T-helper 17 cell (primary cell): ENCODE results near the gene PLPP4. TPM values are rescaled to one million over a fixed set of nuclear protein-coding genes. Genes with fewer than 3 reads are reported as not detected.
"Not testable (repeated sequence)": the region's sequence is repeated elsewhere in the genome, so short reads cannot be mapped to it uniquely, and the experiment has no call there.

Experiments used
- ATAC-seq: fragments of 150-1000 bp; cut with Tn5 transposase; 2 replicates; pipeline ENCODE4 v1.10.0; 2021; ENCODE audit warnings: mild to moderate bottlenecking, moderate library complexity
- DNase-seq, 3 donors: peaks; one replicate each; pipeline versions ENCODE4 v3.0.0 to v3.0.0-alpha.2; 2020 to 2021
- H3K9me3 ChIP-seq: one replicate; pipeline ENCODE4 v1.7.0; 2013; ENCODE audit warnings: low read length, mild to moderate bottlenecking; ENCODE audit not compliant: control insufficient read depth, poor library complexity, severe bottlenecking
- H3K27ac Mint-ChIP-seq: one replicate; pipeline ENCODE4 v1.8.0; 2022; ENCODE audit warnings: mild to moderate bottlenecking, moderate library complexity, mixed read lengths
- H3K27me3 Mint-ChIP-seq: one replicate; pipeline ENCODE4 v1.8.0; 2022; ENCODE audit warnings: mixed read lengths
- H3K36me3 Mint-ChIP-seq: one replicate; pipeline ENCODE4 v1.8.0; 2022; ENCODE audit warnings: low read depth, mixed read lengths
- H3K4me1 Mint-ChIP-seq: one replicate; pipeline ENCODE4 v1.8.0; 2022; ENCODE audit warnings: mild to moderate bottlenecking, mixed read lengths
- H3K4me3 Mint-ChIP-seq: one replicate; pipeline ENCODE4 v1.8.0; 2022; ENCODE audit warnings: mild to moderate bottlenecking, moderate library complexity, mixed read lengths
- total RNA-seq, 4 donors: library from RNA in 2 of 4; stranded (reverse) in 2 of 4; gene quantifications; one replicate each; pipeline ENCODE4 v1.2.3 and lab custom pipeline; 2022 to 2026

The PLPP4 gene
- total RNA-seq, 2 donors from 2014 or later, result not detected

- H3K9me3 ChIP-seq, result no peaks in the 10 kb centered on the region
- ATAC-seq (no peak), DNase-seq (no peak)
- H3K27me3 Mint-ChIP-seq, result peaks cover 8% of the 10 kb centered on the region
- H3K4me3 Mint-ChIP-seq, result no peak overlapping the region
- H3K4me1 Mint-ChIP-seq, result no peaks in the 10 kb centered on the region
- no peak overlapping the region for H3K27ac Mint-ChIP-seq
- H3K36me3 Mint-ChIP-seq, result peaks cover 2% of the 10 kb centered on the region
Observed at GRCh38 chr10:120483006-120483405, 26.0 kb downstream of the PLPP4 start.

GRCh38 chr10:120483651-120484301, 26.7 kb downstream of the PLPP4 start:
- H3K4me1 Mint-ChIP-seq, result no peaks in the 10 kb centered on the region
- H3K27me3 Mint-ChIP-seq, result peaks cover 8% of the 10 kb centered on the region
- no peak overlapping the region for H3K4me3 Mint-ChIP-seq
- peaks cover 2% of the 10 kb centered on the region for H3K36me3 Mint-ChIP-seq
- no peaks in the 10 kb centered on the region for H3K9me3 ChIP-seq
- no peak for ATAC-seq
- H3K27ac Mint-ChIP-seq, result no peak overlapping the region
- DNase-seq, result no peak

DNA sequence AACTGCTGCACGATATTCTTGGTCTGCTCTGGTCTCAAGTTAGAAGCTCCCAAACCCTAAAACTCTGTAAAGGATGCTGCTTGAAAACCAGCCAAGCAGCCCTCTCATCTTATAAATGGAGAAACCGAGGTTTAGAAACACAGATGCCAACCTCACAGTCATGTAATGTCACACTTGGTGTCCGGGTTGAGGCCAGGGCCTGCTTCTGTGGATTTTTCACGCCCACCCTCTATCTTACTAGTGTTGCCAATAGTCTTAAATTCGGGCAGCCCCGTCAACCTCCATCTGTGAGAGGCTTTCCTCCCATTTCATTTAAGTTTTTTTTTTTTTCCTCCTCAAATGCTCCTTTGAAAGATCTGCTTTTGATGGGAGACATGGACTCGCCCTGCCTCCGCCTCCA, 28.9 kb downstream of the PLPP4 start:
- peaks cover 2% of the 10 kb centered on the region for H3K36me3 Mint-ChIP-seq
- DNase-seq (no peak), ATAC-seq (no peak)
- no peak overlapping the region for H3K27ac Mint-ChIP-seq
- peaks cover 4% of the 10 kb centered on the region for H3K27me3 Mint-ChIP-seq
- H3K4me1 Mint-ChIP-seq, result no peaks in the 10 kb centered on the region
- no peaks in the 10 kb centered on the region for H3K9me3 ChIP-seq
- no peak overlapping the region for H3K4me3 Mint-ChIP-seq

DNA sequence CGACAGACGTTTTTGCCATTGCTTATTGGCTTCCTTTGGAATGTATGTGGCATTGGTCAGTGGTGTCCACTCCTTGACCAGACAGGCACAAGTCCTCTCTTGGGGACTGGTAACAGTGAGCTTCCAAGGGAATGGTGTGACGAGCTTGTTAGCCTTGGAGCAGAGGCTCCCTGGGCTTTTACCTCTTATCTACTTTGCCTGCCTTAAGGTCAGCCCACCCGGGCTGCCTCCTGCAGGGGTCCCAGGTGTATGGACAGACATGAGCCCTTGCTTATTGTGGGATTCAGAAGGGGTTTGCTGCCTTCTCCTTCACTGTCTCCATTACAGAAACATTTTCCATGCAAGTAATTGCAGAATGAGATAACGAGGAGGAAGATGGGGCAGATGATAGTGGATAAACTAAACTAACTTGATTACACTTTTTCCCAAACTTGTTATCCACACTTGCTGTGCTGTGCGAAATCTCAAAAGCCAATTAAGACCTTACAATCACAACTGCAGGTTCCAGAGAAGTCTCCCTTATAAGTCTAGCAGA, 29.7 kb downstream of the PLPP4 start:
- Mint-ChIP-seq H3K36me3 (peaks cover 2% of the 10 kb centered on the region), H3K4me3 (no peak overlapping the region), H3K27ac (no peak overlapping the region), H3K27me3 (peaks cover 4% of the 10 kb centered on the region), H3K4me1 (no peaks in the 10 kb centered on the region)
- no peaks in the 10 kb centered on the region for H3K9me3 ChIP-seq
- ATAC-seq (no peak), DNase-seq (no peak)

- Mint-ChIP-seq H3K4me1 (no peaks in the 10 kb centered on the region), H3K27ac (no peak overlapping the region), H3K36me3 (peaks cover 2% of the 10 kb centered on the region), H3K4me3 (no peak overlapping the region), H3K27me3 (peaks cover 4% of the 10 kb centered on the region)
- ATAC-seq (no peak), DNase-seq (no peak)
- no peaks in the 10 kb centered on the region for H3K9me3 ChIP-seq
Observed at GRCh38 chr10:120490288-120490687, 33.3 kb downstream of the PLPP4 start.

GRCh38 chr10:120492346-120492745, 35.3 kb downstream of the PLPP4 start:
- DNase-seq, result no peak
- H3K36me3 Mint-ChIP-seq, result no peaks in the 10 kb centered on the region
- H3K4me3 Mint-ChIP-seq, result no peak overlapping the region
- H3K4me1 Mint-ChIP-seq, result no peaks in the 10 kb centered on the region
- H3K27me3 Mint-ChIP-seq, result no peaks in the 10 kb centered on the region
- no peak for ATAC-seq
- H3K9me3 ChIP-seq, result no peaks in the 10 kb centered on the region
- H3K27ac Mint-ChIP-seq, result no peak overlapping the region

DNA sequence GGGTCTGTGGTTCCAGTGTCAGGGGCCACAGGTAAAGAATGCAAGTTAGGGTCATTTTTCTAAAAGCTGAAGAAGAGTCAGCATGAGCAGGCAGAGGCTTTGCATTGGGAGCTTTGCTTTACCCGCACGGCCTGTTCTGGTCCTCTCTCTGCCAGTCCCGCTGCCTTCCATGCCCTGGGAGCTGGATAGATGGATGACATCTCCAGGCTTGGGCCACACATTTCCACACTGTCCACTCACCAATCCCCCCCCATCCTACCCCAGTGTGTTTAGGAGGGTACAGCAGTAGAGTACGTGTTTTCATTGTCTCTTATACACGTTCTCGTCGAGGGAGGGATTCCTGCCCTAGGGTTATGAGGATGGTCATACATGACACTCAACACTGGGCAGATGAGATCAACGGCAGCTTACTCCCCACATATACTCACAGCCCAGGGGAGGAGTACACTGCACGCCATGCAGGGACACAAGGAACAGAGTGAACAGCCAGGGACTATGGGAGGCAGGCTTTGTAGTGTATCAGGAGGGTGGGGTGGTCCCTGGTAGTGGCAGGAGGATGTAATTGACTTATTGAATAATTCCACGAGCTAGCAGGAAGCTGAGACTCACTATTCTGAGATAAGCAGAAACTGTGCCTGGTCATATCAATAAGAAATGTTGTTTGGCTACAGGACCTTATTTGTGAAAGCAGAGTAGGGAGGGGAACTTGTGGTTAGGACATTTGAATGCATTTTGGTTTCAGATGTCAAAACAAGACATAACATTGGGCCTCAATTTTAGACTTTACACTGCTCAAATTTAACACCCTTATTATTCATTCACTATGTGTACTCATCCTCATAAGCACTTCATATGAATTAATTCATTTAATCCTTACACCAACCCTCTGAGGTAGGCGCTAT, 36.6 kb downstream of the PLPP4 start:
- H3K4me1 Mint-ChIP-seq, result no peaks in the 10 kb centered on the region
- DNase-seq (no peak), ATAC-seq (no peak)
- no peaks in the 10 kb centered on the region for H3K9me3 ChIP-seq
- no peaks in the 10 kb centered on the region for H3K27me3 Mint-ChIP-seq
- H3K27ac Mint-ChIP-seq, result no peak overlapping the region
- no peaks in the 10 kb centered on the region for H3K36me3 Mint-ChIP-seq
- H3K4me3 Mint-ChIP-seq, result no peak overlapping the region

DNA sequence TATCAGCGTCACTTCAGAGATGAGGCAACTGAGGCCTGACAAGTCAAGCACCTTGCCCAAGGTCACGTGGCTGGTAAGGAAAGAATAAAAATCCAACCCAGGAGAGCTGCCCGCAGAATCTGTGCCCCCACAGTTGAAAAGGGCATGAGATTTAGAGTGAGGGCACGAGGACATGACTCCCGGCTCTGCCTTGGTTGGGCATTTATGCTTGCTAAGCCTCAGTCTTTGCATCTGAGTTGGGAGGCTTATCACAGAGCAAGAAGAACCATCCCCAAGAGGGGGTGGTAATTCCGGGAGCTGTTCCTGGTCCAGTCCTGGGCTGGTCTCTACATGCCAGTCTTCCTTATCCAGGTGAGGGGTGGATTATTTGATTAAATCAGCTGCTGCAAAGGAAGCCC, 37.3 kb downstream of the PLPP4 start:
- Mint-ChIP-seq H3K4me1 (no peaks in the 10 kb centered on the region), H3K27ac (no peak overlapping the region), H3K4me3 (no peak overlapping the region), H3K27me3 (no peaks in the 10 kb centered on the region), H3K36me3 (no peaks in the 10 kb centered on the region)
- H3K9me3 ChIP-seq, result no peaks in the 10 kb centered on the region
- DNase-seq, result no peak
- no peak for ATAC-seq

- DNase-seq (no peak), ATAC-seq (no peak)
- no peaks in the 10 kb centered on the region for H3K27me3 Mint-ChIP-seq
- no peak overlapping the region for H3K4me3 Mint-ChIP-seq
- H3K36me3 Mint-ChIP-seq, result no peaks in the 10 kb centered on the region
- no peaks in the 10 kb centered on the region for H3K4me1 Mint-ChIP-seq
- no peaks in the 10 kb centered on the region for H3K9me3 ChIP-seq
- H3K27ac Mint-ChIP-seq, result no peak overlapping the region
Observed at GRCh38 chr10:120495226-120496009, 38.4 kb downstream of the PLPP4 start.

- ATAC-seq (no peak), DNase-seq (no peak)
- H3K27ac Mint-ChIP-seq, result no peak overlapping the region
- no peak overlapping the region for H3K4me3 Mint-ChIP-seq
- no peaks in the 10 kb centered on the region for H3K36me3 Mint-ChIP-seq
- no peaks in the 10 kb centered on the region for H3K9me3 ChIP-seq
- no peaks in the 10 kb centered on the region for H3K27me3 Mint-ChIP-seq
- no peaks in the 10 kb centered on the region for H3K4me1 Mint-ChIP-seq
Observed at GRCh38 chr10:120499883-120500282, 42.9 kb downstream of the PLPP4 start.

GRCh38 chr10:120503689-120504088, 46.7 kb downstream of the PLPP4 start:
- Mint-ChIP-seq H3K4me3 (no peak overlapping the region), H3K27me3 (no peaks in the 10 kb centered on the region), H3K4me1 (no peaks in the 10 kb centered on the region), H3K36me3 (no peaks in the 10 kb centered on the region), H3K27ac (no peak overlapping the region)
- DNase-seq (no peak), ATAC-seq (no peak)
- no peaks in the 10 kb centered on the region for H3K9me3 ChIP-seq

- ATAC-seq, DNase-seq, H3K9me3 ChIP-seq, H3K27me3 Mint-ChIP-seq, H3K4me3 Mint-ChIP-seq, H3K36me3 Mint-ChIP-seq, H3K27ac Mint-ChIP-seq, H3K4me1 Mint-ChIP-seq: not testable (repeated sequence)
Observed at GRCh38 chr10:120504227-120504626, 47.2 kb downstream of the PLPP4 start.

GRCh38 chr10:120505056-120505455, 48.0 kb downstream of the PLPP4 start:
- Mint-ChIP-seq H3K27me3 (no peaks in the 10 kb centered on the region), H3K4me3 (no peak overlapping the region), H3K27ac (no peak overlapping the region), H3K4me1 (no peaks in the 10 kb centered on the region), H3K36me3 (no peaks in the 10 kb centered on the region)
- no peak for DNase-seq
- H3K9me3 ChIP-seq, result no peaks in the 10 kb centered on the region
- ATAC-seq, result no peak
